Measurements from ENCODE around the gene WHRN.

DNA sequence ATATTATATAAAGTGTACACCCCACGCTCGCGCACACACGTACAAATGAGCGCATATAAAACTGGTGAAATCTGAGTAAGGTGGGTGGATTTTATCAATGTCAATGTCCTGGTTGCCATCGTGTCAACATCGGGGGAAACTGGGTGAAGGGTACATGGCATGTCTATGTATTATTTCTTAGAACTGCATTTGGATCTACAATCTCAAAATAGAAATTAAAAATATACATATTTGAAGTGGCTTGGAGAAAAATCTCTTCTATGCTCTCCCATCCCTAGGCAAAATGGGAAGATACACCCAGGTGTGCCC, 763 bp upstream of the WHRN start:
- TF ChIP-seq, protein P1, sequence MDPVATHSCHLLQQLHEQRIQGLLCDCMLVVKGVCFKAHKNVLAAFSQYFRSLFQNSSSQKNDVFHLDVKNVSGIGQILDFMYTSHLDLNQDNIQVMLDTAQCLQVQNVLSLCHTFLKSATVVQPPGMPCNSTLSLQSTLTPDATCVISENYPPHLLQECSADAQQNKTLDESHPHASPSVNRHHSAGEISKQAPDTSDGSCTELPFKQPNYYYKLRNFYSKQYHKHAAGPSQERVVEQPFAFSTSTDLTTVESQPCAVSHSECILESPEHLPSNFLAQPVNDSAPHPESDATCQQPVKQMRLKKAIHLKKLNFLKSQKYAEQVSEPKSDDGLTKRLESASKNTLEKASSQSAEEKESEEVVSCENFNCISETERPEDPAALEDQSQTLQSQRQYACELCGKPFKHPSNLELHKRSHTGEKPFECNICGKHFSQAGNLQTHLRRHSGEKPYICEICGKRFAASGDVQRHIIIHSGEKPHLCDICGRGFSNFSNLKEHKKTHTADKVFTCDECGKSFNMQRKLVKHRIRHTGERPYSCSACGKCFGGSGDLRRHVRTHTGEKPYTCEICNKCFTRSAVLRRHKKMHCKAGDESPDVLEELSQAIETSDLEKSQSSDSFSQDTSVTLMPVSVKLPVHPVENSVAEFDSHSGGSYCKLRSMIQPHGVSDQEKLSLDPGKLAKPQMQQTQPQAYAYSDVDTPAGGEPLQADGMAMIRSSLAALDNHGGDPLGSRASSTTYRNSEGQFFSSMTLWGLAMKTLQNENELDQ (CRISPR knock-in tag; IDR thresholded peaks at IDR 0.05; ENCODE audit: borderline replicate concordance) = no peak
- no peak for TF ChIP-seq CBX1 (IDR thresholded peaks at IDR 0.05; ENCODE audit: low read depth)
- no peak for TF ChIP-seq ESRRA (IDR thresholded peaks at IDR 0.05; ENCODE audit: borderline replicate concordance, low read depth)
- no peak for TF ChIP-seq ZNF175 (CRISPR knock-in tag; IDR thresholded peaks at IDR 0.05; ENCODE audit: low read depth)
- no peak for TF ChIP-seq ZNF174 (CRISPR knock-in tag; IDR thresholded peaks at IDR 0.05)
- TF ChIP-seq ZZZ3 (IDR thresholded peaks at IDR 0.05) = no peak
- no peak for TF ChIP-seq SMARCA5 (IDR thresholded peaks at IDR 0.05)
- TF ChIP-seq BMI1 (IDR thresholded peaks at IDR 0.05; ENCODE audit: low read length) = no peak
- TF ChIP-seq, protein P2, sequence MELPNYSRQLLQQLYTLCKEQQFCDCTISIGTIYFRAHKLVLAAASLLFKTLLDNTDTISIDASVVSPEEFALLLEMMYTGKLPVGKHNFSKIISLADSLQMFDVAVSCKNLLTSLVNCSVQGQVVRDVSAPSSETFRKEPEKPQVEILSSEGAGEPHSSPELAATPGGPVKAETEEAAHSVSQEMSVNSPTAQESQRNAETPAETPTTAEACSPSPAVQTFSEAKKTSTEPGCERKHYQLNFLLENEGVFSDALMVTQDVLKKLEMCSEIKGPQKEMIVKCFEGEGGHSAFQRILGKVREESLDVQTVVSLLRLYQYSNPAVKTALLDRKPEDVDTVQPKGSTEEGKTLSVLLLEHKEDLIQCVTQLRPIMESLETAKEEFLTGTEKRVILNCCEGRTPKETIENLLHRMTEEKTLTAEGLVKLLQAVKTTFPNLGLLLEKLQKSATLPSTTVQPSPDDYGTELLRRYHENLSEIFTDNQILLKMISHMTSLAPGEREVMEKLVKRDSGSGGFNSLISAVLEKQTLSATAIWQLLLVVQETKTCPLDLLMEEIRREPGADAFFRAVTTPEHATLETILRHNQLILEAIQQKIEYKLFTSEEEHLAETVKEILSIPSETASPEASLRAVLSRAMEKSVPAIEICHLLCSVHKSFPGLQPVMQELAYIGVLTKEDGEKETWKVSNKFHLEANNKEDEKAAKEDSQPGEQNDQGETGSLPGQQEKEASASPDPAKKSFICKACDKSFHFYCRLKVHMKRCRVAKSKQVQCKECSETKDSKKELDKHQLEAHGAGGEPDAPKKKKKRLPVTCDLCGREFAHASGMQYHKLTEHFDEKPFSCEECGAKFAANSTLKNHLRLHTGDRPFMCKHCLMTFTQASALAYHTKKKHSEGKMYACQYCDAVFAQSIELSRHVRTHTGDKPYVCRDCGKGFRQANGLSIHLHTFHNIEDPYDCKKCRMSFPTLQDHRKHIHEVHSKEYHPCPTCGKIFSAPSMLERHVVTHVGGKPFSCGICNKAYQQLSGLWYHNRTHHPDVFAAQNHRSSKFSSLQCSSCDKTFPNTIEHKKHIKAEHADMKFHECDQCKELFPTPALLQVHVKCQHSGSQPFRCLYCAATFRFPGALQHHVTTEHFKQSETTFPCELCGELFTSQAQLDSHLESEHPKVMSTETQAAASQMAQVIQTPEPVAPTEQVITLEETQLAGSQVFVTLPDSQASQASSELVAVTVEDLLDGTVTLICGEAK (IDR thresholded peaks at IDR 0.05) = no peak
- TF ChIP-seq, protein P2 (CRISPR knock-in tag; IDR thresholded peaks at IDR 0.05) = no peak

All from K562 (cell line).